LNCAP (cell line): ENCODE measurements around the gene IL21.

Experiments used
- TF ChIP-seq, protein P1 (sequence below): fragments of 450-650 bp; IDR thresholded peaks from 2 replicates; pipeline ENCODE4 v1.5.1; 2017; ENCODE audit warnings: mild to moderate bottlenecking

The IL21 gene

DNA sequence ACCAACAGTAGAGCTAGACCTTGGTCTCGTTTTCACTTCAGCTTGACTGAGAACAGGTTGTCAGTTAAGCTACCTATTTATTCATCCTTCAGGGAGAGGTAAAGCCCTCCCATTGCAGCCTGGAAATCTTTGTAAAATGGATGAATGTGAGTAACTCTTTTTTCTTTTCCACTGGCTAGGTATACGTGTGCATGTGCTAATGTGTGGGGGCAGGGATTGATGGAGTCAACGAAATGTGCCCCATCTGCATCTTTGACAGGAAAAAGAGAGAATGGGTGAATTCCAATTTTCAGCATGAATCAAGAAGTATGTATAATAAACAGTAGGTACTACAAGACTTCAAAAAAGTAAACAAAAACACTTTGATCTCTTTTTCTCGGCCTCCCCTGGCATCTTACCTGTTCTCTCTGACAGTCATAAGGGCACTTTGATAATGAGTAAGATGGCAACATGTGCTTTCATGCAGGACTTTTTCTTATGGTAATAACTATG, at the start of gene IL21:
IL21 (minus strand) TSS at position 51 of the 492 bp plus-strand sequence. CDS start 55 bp downstream, outside the sequence.
- TF ChIP-seq, protein P1, sequence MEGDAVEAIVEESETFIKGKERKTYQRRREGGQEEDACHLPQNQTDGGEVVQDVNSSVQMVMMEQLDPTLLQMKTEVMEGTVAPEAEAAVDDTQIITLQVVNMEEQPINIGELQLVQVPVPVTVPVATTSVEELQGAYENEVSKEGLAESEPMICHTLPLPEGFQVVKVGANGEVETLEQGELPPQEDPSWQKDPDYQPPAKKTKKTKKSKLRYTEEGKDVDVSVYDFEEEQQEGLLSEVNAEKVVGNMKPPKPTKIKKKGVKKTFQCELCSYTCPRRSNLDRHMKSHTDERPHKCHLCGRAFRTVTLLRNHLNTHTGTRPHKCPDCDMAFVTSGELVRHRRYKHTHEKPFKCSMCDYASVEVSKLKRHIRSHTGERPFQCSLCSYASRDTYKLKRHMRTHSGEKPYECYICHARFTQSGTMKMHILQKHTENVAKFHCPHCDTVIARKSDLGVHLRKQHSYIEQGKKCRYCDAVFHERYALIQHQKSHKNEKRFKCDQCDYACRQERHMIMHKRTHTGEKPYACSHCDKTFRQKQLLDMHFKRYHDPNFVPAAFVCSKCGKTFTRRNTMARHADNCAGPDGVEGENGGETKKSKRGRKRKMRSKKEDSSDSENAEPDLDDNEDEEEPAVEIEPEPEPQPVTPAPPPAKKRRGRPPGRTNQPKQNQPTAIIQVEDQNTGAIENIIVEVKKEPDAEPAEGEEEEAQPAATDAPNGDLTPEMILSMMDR, result no peak

DNA sequence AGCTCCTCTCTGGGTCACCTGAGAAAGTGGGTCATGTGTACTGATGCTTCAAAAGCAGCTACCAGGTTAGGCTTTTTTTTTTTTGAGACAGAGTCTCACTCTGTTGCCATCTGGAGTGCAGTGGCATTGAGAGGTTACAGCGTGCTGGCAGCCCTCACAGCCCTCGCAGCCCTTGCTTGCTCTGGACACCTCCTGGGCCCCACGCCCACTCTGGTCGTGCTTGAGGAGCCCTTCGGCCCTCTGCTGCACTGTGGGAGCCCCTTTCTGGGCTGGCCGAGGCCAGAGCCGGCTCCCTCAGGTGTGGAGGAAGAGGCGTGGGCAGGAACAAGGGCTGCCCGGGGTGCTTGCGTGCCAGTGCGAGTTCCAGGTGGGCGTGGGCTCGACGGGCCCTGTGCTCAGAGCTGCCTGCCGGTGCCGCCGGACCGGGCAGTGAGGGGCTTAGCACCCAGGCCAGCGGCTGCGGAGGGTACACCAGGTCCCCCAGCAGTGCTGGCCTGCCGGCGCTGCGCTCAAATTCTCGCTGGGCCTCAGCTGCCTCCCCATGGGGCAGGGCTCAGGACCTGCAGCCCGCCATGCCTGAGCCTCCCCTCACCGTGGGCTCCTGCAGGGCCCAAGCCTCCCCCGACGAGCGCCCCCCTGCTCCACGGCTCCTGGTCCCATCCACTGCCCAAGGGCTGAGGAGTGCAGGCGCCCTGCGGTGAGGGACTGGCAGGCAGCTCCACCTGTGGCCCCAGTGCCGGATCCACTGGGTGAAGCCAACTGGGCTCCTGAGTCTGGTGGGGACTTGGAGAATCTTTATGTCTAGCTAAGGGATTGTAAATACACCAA, 49.3 kb upstream of the IL21 start:
- TF ChIP-seq, protein P1, result no peak

DNA sequence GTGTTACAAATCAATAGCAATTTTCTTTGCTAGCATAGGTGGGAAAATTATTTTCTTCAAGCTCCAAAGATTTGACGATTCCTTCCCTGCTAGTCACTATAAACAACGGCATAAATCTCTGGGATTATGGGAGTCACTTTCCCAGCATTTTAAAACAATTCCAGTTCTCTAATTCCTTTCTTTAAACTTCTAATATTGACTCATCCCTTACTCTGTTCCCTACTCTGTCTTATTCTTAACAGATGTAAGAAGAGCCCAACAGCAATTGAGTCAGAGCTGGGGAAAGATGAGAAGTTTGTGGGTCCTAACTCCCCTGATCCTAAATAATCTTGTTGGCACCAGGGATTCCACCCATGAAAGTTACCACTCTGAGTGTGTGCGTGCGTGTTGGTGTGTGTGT, 47.4 kb upstream of the IL21 start:
- TF ChIP-seq, protein P1, result no peak

DNA sequence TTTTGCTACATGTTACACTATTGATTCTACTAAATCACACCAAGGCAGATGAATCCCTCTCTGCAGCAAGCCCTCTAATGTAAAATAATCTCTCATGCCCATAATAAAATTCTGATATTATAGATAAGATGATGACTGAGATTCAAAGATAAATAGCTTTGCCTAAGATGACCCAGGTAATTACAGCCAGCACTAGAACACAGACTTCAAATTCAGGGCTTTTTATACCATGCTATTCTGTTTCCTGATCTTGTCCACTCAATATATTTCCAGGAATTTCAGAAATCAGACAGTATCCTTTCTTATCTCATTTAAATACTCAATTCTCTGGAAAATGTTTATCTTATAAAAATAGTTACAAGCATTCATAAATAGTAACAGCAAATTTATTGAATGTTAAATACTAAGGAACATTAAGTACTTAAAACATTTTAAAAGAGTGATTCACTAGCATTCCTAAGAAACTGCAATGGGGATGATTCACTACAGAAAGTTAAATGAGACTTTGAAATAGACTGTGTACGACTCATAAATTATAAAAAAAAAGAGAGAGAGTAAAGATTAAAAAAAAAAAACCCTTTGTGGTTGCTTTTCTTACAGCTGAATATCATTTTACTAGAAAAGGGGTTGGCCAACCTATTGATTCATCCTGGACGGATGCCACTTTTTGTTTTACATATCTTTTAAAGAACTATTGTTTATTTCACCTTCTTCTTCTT, 45.8 kb upstream of the IL21 start:
- TF ChIP-seq, protein P1, result no peak

DNA sequence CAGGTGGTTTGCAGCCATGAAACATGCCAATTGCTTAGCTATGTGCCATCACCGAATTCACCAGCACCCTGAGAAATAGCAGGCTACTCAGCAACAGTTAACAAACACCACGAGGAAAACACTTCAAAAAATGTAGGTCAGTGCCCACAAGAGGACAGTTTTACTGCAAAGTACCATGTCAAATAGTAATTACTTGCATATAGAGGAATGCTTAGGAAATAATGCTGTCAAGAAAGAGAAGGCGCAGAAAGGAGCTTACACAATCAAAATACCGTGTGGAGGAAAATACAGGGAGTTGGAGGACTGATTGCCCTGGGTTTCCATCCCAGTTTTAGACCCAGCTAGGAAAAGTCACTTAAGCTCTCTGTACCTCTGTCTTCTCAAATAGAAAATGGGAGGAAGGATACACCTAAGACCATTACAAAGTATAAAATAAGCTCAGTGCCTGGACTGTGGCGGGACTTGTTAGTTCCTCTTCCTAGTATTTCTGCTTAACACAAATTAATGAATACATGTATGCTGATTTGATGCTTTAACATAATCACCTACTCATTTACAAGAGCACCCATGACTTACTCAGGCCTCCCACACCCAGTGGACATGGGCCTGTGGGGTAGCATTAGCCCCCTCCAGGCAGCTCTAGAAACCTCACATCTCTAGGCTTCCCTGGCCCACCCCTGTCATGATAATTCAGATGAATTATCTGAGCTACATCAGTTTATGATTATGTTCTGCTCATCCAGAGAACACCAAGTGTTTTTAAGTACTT, 44.5 kb upstream of the IL21 start:
- TF ChIP-seq, protein P1, result no peak

DNA sequence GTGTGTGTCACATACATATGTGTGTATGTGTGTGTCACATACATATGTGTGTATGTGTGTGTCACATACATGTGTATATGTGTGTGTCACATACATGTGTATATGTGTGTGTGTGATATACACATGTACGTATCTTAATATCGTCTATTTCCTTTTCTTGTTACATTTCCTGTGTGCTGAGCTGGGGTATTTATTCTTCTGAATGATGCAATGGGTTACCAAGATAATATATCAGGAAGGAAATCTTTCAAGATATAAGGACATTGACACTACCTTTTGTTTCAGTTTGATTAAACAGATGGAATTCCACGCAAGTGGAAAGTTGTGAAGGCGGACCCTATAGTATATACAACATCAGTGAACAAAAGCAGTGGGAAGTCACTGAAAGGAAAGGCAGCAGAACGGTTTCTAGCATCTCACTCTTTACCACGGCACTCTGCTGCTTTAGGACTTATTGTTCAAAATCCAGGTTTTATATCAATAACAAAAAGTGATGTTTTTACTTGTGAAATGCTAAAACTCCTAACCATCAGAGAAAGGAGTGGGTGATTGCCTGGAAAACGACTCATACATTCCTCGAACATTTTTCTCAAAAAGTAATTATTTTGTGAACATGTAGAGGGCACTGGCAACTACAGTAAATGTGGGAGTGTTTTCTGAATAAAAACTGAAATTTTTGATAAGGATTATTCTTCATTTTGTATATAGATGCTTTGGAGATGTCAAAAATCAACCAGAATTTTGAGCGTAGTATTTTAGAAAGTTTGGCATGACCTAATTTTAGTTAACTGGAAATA, 43.1 kb upstream of the IL21 start:
- TF ChIP-seq, protein P1, result no peak
